Stomach (tissue), 4 donors: ENCODE results near the gene HCLS1.

Experiments
- CTCF ChIP-seq, 7 experiments: fragments of 450-650 bp in 4 of 7; fragments of 200-600 bp in 3 of 7; sonication (generic) in 3 of 7; IDR thresholded peaks; one replicate each; pipeline ENCODE4 v1.5.1; 2016 to 2019; ENCODE audit warnings: antibody characterized with exemption in 7 of 7, control low read depth in 2 of 7, mild to moderate bottlenecking in 1 of 7
- POLR2A ChIP-seq, 4 donors: fragments of 450-650 bp; IDR thresholded peaks; one replicate each; pipeline ENCODE4 v1.6.1; 2016; ENCODE audit warnings: antibody characterized with exemption in 4 of 4, control low read depth in 2 of 4, mild to moderate bottlenecking in 1 of 4, moderate library complexity in 1 of 4
- POLR2AphosphoS5 ChIP-seq, 3 donors: sonication (generic); formaldehyde crosslinking; IDR thresholded peaks; one replicate each; pipeline ENCODE4 v1.6.1; 2016; ENCODE audit warnings: antibody characterized with exemption in 3 of 3

- TF ChIP-seq CTCF (IDR thresholded peaks at IDR 0.05) (no peak), POLR2A (IDR thresholded peaks at IDR 0.05) (no peak), POLR2AphosphoS5 (IDR thresholded peaks at IDR 0.05) (no peak)
Observed at GRCh38 chr3:121604759-121605158, 55.9 kb downstream of the HCLS1 start.
